HepG2 (cell line): Measurements from ENCODE around the gene ZNF821. TPM values are rescaled to one million over a fixed set of nuclear protein-coding genes. Genes with fewer than 3 reads are reported as not detected.

Experiments used
- ATAC-seq: fragments of 200-7000 bp; cut with Tn5 transposase; 3 replicates; pipeline ENCODE4 v1.9.1; 2020; ENCODE audit warnings: mild to moderate bottlenecking, moderate library complexity
- BruUV-seq: library from RNA; stranded (reverse); fragments of 400-500 nt; replicated peaks from 2 replicates; lab custom pipeline; 2021; lab: Mats Ljungman, UMichigan
- CTCF ChIA-PET: fragments of 300-600 bp; formaldehyde crosslinking; extraction: SDS; loops from one replicate; lab custom pipeline; 2021; ENCODE audit warnings: low total read pairs, inconsistent platforms, low intra/inter-chr PET ratio; lab: Yijun Ruan, JAX
- POLR2A ChIA-PET: fragments of 350-600 bp; sonication (Branson Sonifier 250); formaldehyde crosslinking; loops from one replicate; lab custom pipeline; 2020; ENCODE audit warnings: antibody characterized with exemption, inconsistent platforms; lab: Yijun Ruan, JAX
- DNase-seq: peaks from one replicate; pipeline ENCODE4 v3.0.0-alpha.2; 2015; ENCODE audit warnings: low spot score
- FAIRE-seq: peaks from 3 replicates; lab custom pipeline; 2011; peaks lifted over from hg19 to GRCh38; lab: Jason Lieb, UNC
- H2AFZ ChIP-seq: one replicate; pipeline ENCODE4 v1.6.1; 2011; ENCODE audit warnings: low read length, inconsistent platforms
- H3K27ac ChIP-seq: fragments of 300-600 bp; 3 replicates; pipeline ENCODE4 v1.8.0; 2011; ENCODE audit warnings: mixed run types, mild to moderate bottlenecking, mixed read lengths, low read length, inconsistent platforms; ENCODE audit not compliant: insufficient read depth; ENCODE audit errors: extremely low read length
- H3K27me3 ChIP-seq, 2 experiments: fragments of 200-600 bp in 1 of 2; 2 replicates in 1 of 2; 3 replicates in 1 of 2; pipeline versions ENCODE4 v1.6.0 to v1.8.0; 2011; ENCODE audit warnings: low read length in 2 of 2, mild to moderate bottlenecking in 2 of 2, moderate library complexity in 2 of 2, inconsistent platforms in 1 of 2; ENCODE audit not compliant: insufficient read depth in 2 of 2, control insufficient read depth in 1 of 2
- H3K36me3 ChIP-seq, 2 experiments: fragments of 200-600 bp in 1 of 2; replicated peaks in 1 of 2; 2 replicates in 1 of 2; 3 replicates in 1 of 2; pipeline versions ENCODE4 v1.5.1 to v1.8.0; 2011; ENCODE audit warnings: low read length in 2 of 2, inconsistent platforms in 1 of 2; ENCODE audit not compliant: insufficient read depth in 2 of 2, control insufficient read depth in 1 of 2
- H3K4me1 ChIP-seq: 2 replicates; pipeline ENCODE4 v1.5.1; 2012; ENCODE audit warnings: low read length, inconsistent platforms; ENCODE audit not compliant: insufficient read depth
- H3K4me2 ChIP-seq: 2 replicates; pipeline ENCODE4 v1.6.0; 2011; ENCODE audit warnings: low read depth, low read length, inconsistent platforms
- H3K4me3 ChIP-seq, 3 experiments: fragments of 200-600 bp in 1 of 3; sonication (generic), shearing (Covaris generic) in 1 of 3; replicated peaks in 1 of 3; 2 replicates each; pipeline ENCODE4 v1.5.1; 2011 to 2016; ENCODE audit warnings: low read length in 3 of 3, inconsistent platforms in 2 of 3, low read depth in 2 of 3, mild to moderate bottlenecking in 2 of 3, control low read depth in 1 of 3, mixed read lengths in 1 of 3; ENCODE audit not compliant: insufficient read depth in 1 of 3
- H3K79me2 ChIP-seq: one replicate; pipeline ENCODE4 v1.6.1; 2011; ENCODE audit warnings: low read length, inconsistent platforms; ENCODE audit not compliant: insufficient read depth
- H3K9ac ChIP-seq: 2 replicates; pipeline ENCODE4 v1.6.0; 2011; ENCODE audit warnings: mild to moderate bottlenecking, low read depth, low read length, inconsistent platforms; ENCODE audit not compliant: insufficient read depth
- H3K9me3 ChIP-seq: 2 replicates; pipeline ENCODE4 v1.5.1; 2012; ENCODE audit warnings: mild to moderate bottlenecking, low read length
- H4K20me1 ChIP-seq: 2 replicates; pipeline ENCODE4 v1.6.0; 2011; ENCODE audit warnings: inconsistent platforms, mild to moderate bottlenecking, low read length, moderate library complexity; ENCODE audit not compliant: insufficient read depth
- KAT7 ChIP-seq: IDR thresholded peaks from 2 replicates; pipeline ENCODE4 v1.6.1; 2018; ENCODE audit warnings: borderline replicate concordance, missing compliant biosample characterization
- KLF16 ChIP-seq, 2 experiments: sonication (generic) in 1 of 2; formaldehyde crosslinking in 1 of 2; IDR thresholded peaks; 2 replicates each; pipeline versions ENCODE4 v1.6.1 to v1.8.0; 2016 to 2023; ENCODE audit warnings: missing genetic modification reagents in 2 of 2, missing compliant biosample characterization in 1 of 2
- MAX ChIP-seq: IDR thresholded peaks from 2 replicates; pipeline ENCODE4 v1.6.1; 2012; ENCODE audit warnings: inconsistent platforms
- PAF1 ChIP-seq: IDR thresholded peaks from 2 replicates; pipeline ENCODE4 v1.6.1; 2016; ENCODE audit warnings: missing genetic modification reagents, missing compliant biosample characterization
- PTBP1 ChIP-seq: fragments of 200-400 bp; formaldehyde crosslinking; IDR thresholded peaks from 2 replicates; pipeline ENCODE4 v1.6.1; 2018; ENCODE audit warnings: low read length, low read depth; ENCODE audit not compliant: poor library complexity, severe bottlenecking
- RBFOX2 ChIP-seq: fragments of 200-400 bp; formaldehyde crosslinking; IDR thresholded peaks from 2 replicates; pipeline ENCODE4 v1.6.1; 2017; ENCODE audit warnings: low read depth, mild to moderate bottlenecking, low read length
- SALL2 ChIP-seq: sonication (generic); formaldehyde crosslinking; IDR thresholded peaks from 2 replicates; pipeline ENCODE4 v1.8.1; 2023; ENCODE audit warnings: mild to moderate bottlenecking, missing genetic modification reagents, inconsistent platforms
- ZHX2 ChIP-seq, 2 experiments: sonication (generic) in 1 of 2; formaldehyde crosslinking in 1 of 2; IDR thresholded peaks; 2 replicates each; pipeline versions ENCODE4 v1.6.1 to v1.9.0; 2014 to 2022; ENCODE audit warnings: antibody characterized with exemption in 1 of 2, borderline replicate concordance in 1 of 2, inconsistent platforms in 1 of 2, low read depth in 1 of 2, missing genetic modification reagents in 1 of 2
- WGBS: methylation state at CpG from one replicate; pipeline ENCODE4 v1.1.6; 2017; ENCODE audit warnings: low lambda C conversion rate; 5-methylcytosine and 5-hydroxymethylcytosine counted together
- in situ Hi-C: cut with HindIII; loops from 2 replicates; pipeline ENCODE4 v1.10.0; 2017; ENCODE audit warnings: low pct_unique_long_range_greater_than_20kb; ENCODE audit not compliant: extremely low pct_ligation_motif_present
- intact Hi-C: fragments of 100-400 bp; cut with micrococcal nuclease; formaldehyde crosslinking; loops from one replicate; pipeline ENCODE4 v1.10.0; 2022; ENCODE audit not compliant: unreplicated experiment
- polyA plus RNA-seq, 8 experiments: library from polyadenylated mRNA; depleted of rRNA in 3 of 8; stranded (reverse) in 7 of 8; unstranded in 1 of 8; fragments of >200 nt; fragmentation: Illumina TruSeq in 4 of 8; extraction: Trizol in 4 of 8; gene quantifications; 2 replicates each; pipeline versions ENCODE4 v1.2.1 to v1.2.3, GENCODE V29; 2011 to 2016; ENCODE audit warnings: low read depth in 4 of 8, missing spikeins in 1 of 8, mixed read lengths in 1 of 8; ENCODE audit not compliant: insufficient read depth in 1 of 8
- total RNA-seq, 5 experiments: library from RNA; depleted of rRNA; stranded (reverse); fragments of >200 nt; fragmentation: Illumina TruSeq; extraction: Trizol; gene quantifications; 2 replicates each; pipeline ENCODE4 v1.2.3, GENCODE V29; 2016; ENCODE audit warnings: low read depth in 1 of 5
- TF ChIP-seq, protein P1 (sequence below): sonication (generic); formaldehyde crosslinking; IDR thresholded peaks from 2 replicates; pipeline ENCODE4 v1.5.1; 2020; ENCODE audit warnings: mild to moderate bottlenecking, missing genetic modification reagents

The ZNF821 gene
- total and polyA plus RNA-seq, 2 of the 13 experiments (the other 11 are each of a cell fraction or from before 2014, with no cell fraction given) = 7.0 to 9.1 TPM

GRCh38 chr16:71853413-71853812, 30.6 kb downstream of the ZNF821 start (continued):
- no peak for TF ChIP-seq MAX

- Histone ChIP-seq H3K36me3 (peaks cover 31 to 43% of the 10 kb centered on the region in 2 experiments), H3K79me2 (peaks cover 5% of the 10 kb centered on the region), H3K4me2 (no peak overlapping the region), H3K9me3 (no peaks in the 10 kb centered on the region), H4K20me1 (no peaks in the 10 kb centered on the region), H3K27me3 (no peaks in the 10 kb centered on the region), H3K27ac (no peak overlapping the region), H2AFZ (no peak overlapping the region), H3K4me1 (peaks cover 20% of the 10 kb centered on the region), H3K9ac (no peak overlapping the region), H3K4me3 (no peak overlapping the region)
- DNase-seq (no peak), FAIRE-seq (no peak), ATAC-seq (no peak)
- intact Hi-C loops = no loop called here
- in situ Hi-C loops = no loop called here
- ChIA-PET POLR2A (no interaction called here), CTCF (no interaction called here)
- TF ChIP-seq SALL2 (CRISPR knock-in tag) (no peak), PAF1 (CRISPR knock-in tag) (no peak), KLF16 (CRISPR knock-in tag; IDR thresholded peaks at IDR 0.05) (no peak), KAT7 (CRISPR knock-in tag) (no peak), ZHX2 (IDR thresholded peaks at IDR 0.05; ENCODE audit: low read depth) (no peak), ZHX2 (CRISPR knock-in tag; IDR thresholded peaks at IDR 0.05; ENCODE audit: borderline replicate concordance) (no peak), RBFOX2 (0 out of 2 replicates have a peak, but pooled peaks have one; percentile 31), PTBP1 (no peak)
- TF ChIP-seq, protein P1, sequence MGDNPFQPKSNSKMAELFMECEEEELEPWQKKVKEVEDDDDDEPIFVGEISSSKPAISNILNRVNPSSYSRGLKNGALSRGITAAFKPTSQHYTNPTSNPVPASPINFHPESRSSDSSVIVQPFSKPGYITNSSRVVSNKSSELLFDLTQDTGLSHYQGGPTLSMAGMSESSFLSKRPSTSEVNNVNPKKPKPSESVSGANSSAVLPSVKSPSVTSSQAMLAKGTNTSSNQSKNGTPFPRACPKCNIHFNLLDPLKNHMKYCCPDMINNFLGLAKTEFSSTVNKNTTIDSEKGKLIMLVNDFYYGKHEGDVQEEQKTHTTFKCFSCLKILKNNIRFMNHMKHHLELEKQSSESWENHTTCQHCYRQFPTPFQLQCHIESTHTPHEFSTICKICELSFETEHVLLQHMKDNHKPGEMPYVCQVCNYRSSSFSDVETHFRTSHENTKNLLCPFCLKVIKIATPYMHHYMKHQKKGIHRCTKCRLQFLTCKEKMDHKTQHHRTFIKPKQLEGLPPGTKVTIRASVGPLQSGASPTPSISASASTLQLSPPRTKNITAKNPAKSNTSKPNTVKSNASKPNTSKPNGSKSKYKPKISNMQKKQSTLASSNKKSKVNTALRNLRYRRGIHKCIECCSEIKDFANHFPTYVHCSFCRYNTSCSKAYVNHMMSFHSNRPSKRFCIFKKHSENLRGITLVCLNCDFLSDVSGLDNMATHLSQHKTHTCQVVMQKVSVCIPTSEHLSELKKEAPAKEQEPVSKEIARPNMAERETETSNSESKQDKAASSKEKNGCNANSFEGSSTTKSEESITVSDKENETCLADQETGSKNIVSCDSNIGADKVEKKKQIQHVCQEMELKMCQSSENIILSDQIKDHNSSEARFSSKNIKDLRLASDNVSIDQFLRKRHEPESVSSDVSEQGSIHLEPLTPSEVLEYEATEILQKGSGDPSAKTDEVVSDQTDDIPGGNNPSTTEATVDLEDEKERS = no peak
- 100% methylated on average over 4 of the region's 4 CpGs for WGBS
- BruUV-seq = no TSS peak
These were observed 31.4 kb downstream of the ZNF821 start for GRCh38 chr16:71852561-71852960.
